ENCODE measurements around the gene ZSWIM1.

GRCh38 chr20:45890077-45890984 lies 9.3 kb downstream of the ZSWIM1 start:
- no peak for TF ChIP-seq POLR2A (IDR thresholded peaks at IDR 0.05; ENCODE audit: low read depth, low read length)
- no peak for TF ChIP-seq POLR2AphosphoS5 (IDR thresholded peaks at IDR 0.05; ENCODE audit: low read depth, low read length)
- no peak for TF ChIP-seq TAF1 (IDR thresholded peaks at IDR 0.05; ENCODE audit: borderline replicate concordance, low read depth, low read length)

Data from GM12892 (cell line).